Hindlimb muscle (tissue), 1 donor: ENCODE results near the gene SLC38A2. TPM values are rescaled to one million over a fixed set of nuclear protein-coding genes. Genes with fewer than 3 reads are reported as not detected.
"Not testable (repeated sequence)": the region's sequence is repeated elsewhere in the genome, so short reads cannot be mapped to it uniquely, and the experiment has no call there.

Experiments used
- DNase-seq: peaks from one replicate; pipeline ENCODE4 v3.0.0-alpha.2; 2013
- polyA plus RNA-seq: library from polyadenylated mRNA; unstranded; fragments of 120-200 nt; gene quantifications from one replicate; pipeline ENCODE4 v1.2.1, GENCODE V29; 2013; ENCODE audit not compliant: insufficient read length

SLC38A2 gene
- 91.3 TPM for polyA plus RNA-seq

- DNase-seq = peak; percentile 94
Measured at GRCh38 chr12:46372544-46373300, at the start of gene SLC38A2. SLC38A2 (minus strand) TSS chr12:46372773; CDS start chr12:46371293, 1,480 bp downstream.

- no peak for DNase-seq
Measured at GRCh38 chr12:46419675-46420074, 47.1 kb upstream of the SLC38A2 start.

- no peak for DNase-seq
Measured at GRCh38 chr12:46415552-46415951, 43.0 kb upstream of the SLC38A2 start.

GRCh38 chr12:46414591-46415268, 42.2 kb upstream of the SLC38A2 start:
- no peak for DNase-seq

GRCh38 chr12:46413368-46413767, 40.8 kb upstream of the SLC38A2 start:
- DNase-seq = no peak

- no peak for DNase-seq
Measured at GRCh38 chr12:46412857-46413256, 40.3 kb upstream of the SLC38A2 start.

GRCh38 chr12:46410495-46410894, 37.9 kb upstream of the SLC38A2 start:
- DNase-seq = no peak

- no peak for DNase-seq
Measured at GRCh38 chr12:46409974-46410373, 37.4 kb upstream of the SLC38A2 start.

- no peak for DNase-seq
Measured at GRCh38 chr12:46409342-46409741, 36.8 kb upstream of the SLC38A2 start.

GRCh38 chr12:46408441-46408840, 35.9 kb upstream of the SLC38A2 start:
- DNase-seq = no peak

GRCh38 chr12:46407361-46407760, 34.8 kb upstream of the SLC38A2 start:
- DNase-seq = no peak

- no peak for DNase-seq
Measured at GRCh38 chr12:46406352-46407027, 33.9 kb upstream of the SLC38A2 start.

- DNase-seq = no peak
Measured at GRCh38 chr12:46404733-46405132, 32.2 kb upstream of the SLC38A2 start.

GRCh38 chr12:46404225-46404631, 31.7 kb upstream of the SLC38A2 start:
- no peak for DNase-seq

GRCh38 chr12:46403719-46404070, 31.1 kb upstream of the SLC38A2 start:
- DNase-seq = no peak

GRCh38 chr12:46402941-46403718, 30.6 kb upstream of the SLC38A2 start:
- no peak for DNase-seq

- no peak for DNase-seq
Measured at GRCh38 chr12:46402451-46402850, 29.9 kb upstream of the SLC38A2 start.

GRCh38 chr12:46401662-46402061, 29.1 kb upstream of the SLC38A2 start:
- no peak for DNase-seq

- DNase-seq = no peak
Measured at GRCh38 chr12:46400406-46400805, 27.8 kb upstream of the SLC38A2 start.

- DNase-seq = not testable (repeated sequence)
Measured at GRCh38 chr12:46399461-46400248, 27.1 kb upstream of the SLC38A2 start.

- DNase-seq = no peak
Measured at GRCh38 chr12:46396826-46397225, 24.3 kb upstream of the SLC38A2 start.

- no peak for DNase-seq
Measured at GRCh38 chr12:46395388-46395787, 22.8 kb upstream of the SLC38A2 start.
